Measurements from ENCODE around the gene E2F3. TPM values are rescaled to one million over a fixed set of nuclear protein-coding genes. Genes with fewer than 3 reads are reported as not detected.

E2F3 gene
- total RNA-seq, 1 donor from 2014 or later: 3.1 TPM

GRCh38 chr6:20441236-20441635 lies 39.6 kb downstream of the E2F3 start:
- H3K4me1 ChIP-seq (ENCODE audit: control insufficient read depth in 3 of 3, insufficient read depth in 3 of 3, low read length in 3 of 3): peaks cover 4 to 6% (median 4%) of the 10 kb centered on the region in 3 donors
- no peaks in the 10 kb centered on the region for H3K36me3 ChIP-seq (ENCODE audit: control insufficient read depth in 3 of 3, insufficient read depth in 3 of 3, low read length in 3 of 3)
- H3K9ac ChIP-seq (ENCODE audit: low read depth in 1 of 3, low read length in 3 of 3): no peak overlapping the region
- no peak overlapping the region for H3K27ac ChIP-seq (ENCODE audit: low read depth, low read length)
- H3K9me3 ChIP-seq (ENCODE audit: control insufficient read depth in 3 of 3, low read length in 3 of 3): no peaks in the 10 kb centered on the region
- H3K27me3 ChIP-seq (ENCODE audit: control insufficient read depth in 3 of 3, insufficient read depth in 3 of 3, low read length in 3 of 3): no peaks in the 10 kb centered on the region
- no peak overlapping the region for H3K4me3 ChIP-seq (ENCODE audit: low read length in 3 of 3)

- no peak overlapping the region for H3K27ac ChIP-seq (ENCODE audit: low read depth, low read length)
- H3K36me3 ChIP-seq (ENCODE audit: control insufficient read depth in 3 of 3, insufficient read depth in 3 of 3, low read length in 3 of 3): no peaks in the 10 kb centered on the region
- no peaks in the 10 kb centered on the region for H3K27me3 ChIP-seq (ENCODE audit: control insufficient read depth in 3 of 3, insufficient read depth in 3 of 3, low read length in 3 of 3)
These were observed 40.2 kb downstream of the E2F3 start for GRCh38 chr6:20441921-20442320.

GRCh38 chr6:20444786-20445271 lies 43.1 kb downstream of the E2F3 start:
- Histone ChIP-seq H3K9me3 (ENCODE audit: control insufficient read depth in 3 of 3, low read length in 3 of 3) (no peaks in the 10 kb centered on the region), H3K27ac (ENCODE audit: low read depth, low read length) (no peak overlapping the region), H3K4me1 (ENCODE audit: control insufficient read depth in 3 of 3, insufficient read depth in 3 of 3, low read length in 3 of 3) (peaks cover 6 to 8% (median 8%) of the 10 kb centered on the region in 3 donors), H3K27me3 (ENCODE audit: control insufficient read depth in 3 of 3, insufficient read depth in 3 of 3, low read length in 3 of 3) (no peaks in the 10 kb centered on the region), H3K36me3 (ENCODE audit: control insufficient read depth in 3 of 3, insufficient read depth in 3 of 3, low read length in 3 of 3) (no peaks in the 10 kb centered on the region), H3K4me3 (ENCODE audit: low read length in 3 of 3) (no peak overlapping the region), H3K9ac (ENCODE audit: low read depth in 1 of 3, low read length in 3 of 3) (no peak overlapping the region)

More at GRCh38 chr6:20441921-20442320, 40.2 kb downstream of the E2F3 start:
- Histone ChIP-seq H3K9me3 (ENCODE audit: control insufficient read depth in 3 of 3, low read length in 3 of 3) (no peaks in the 10 kb centered on the region), H3K9ac (ENCODE audit: low read depth in 1 of 3, low read length in 3 of 3) (no peak overlapping the region), H3K4me1 (ENCODE audit: control insufficient read depth in 3 of 3, insufficient read depth in 3 of 3, low read length in 3 of 3) (peaks cover 4 to 6% (median 5%) of the 10 kb centered on the region in 3 donors), H3K4me3 (ENCODE audit: low read length in 3 of 3) (no peak overlapping the region)

- no peak overlapping the region for H3K4me3 ChIP-seq (ENCODE audit: low read length in 3 of 3)
- H3K27me3 ChIP-seq (ENCODE audit: control insufficient read depth in 3 of 3, insufficient read depth in 3 of 3, low read length in 3 of 3): no peaks in the 10 kb centered on the region
- H3K4me1 ChIP-seq (ENCODE audit: control insufficient read depth in 3 of 3, insufficient read depth in 3 of 3, low read length in 3 of 3): peaks cover 3 to 8% (median 5%) of the 10 kb centered on the region in 3 donors
- no peak overlapping the region for H3K27ac ChIP-seq (ENCODE audit: low read depth, low read length)
- no peak overlapping the region for H3K9ac ChIP-seq (ENCODE audit: low read depth in 1 of 3, low read length in 3 of 3)
- H3K9me3 ChIP-seq (ENCODE audit: control insufficient read depth in 3 of 3, low read length in 3 of 3): no peaks in the 10 kb centered on the region
- H3K36me3 ChIP-seq (ENCODE audit: control insufficient read depth in 3 of 3, insufficient read depth in 3 of 3, low read length in 3 of 3): no peaks in the 10 kb centered on the region
These were observed 45.5 kb downstream of the E2F3 start for GRCh38 chr6:20447157-20447556.

GRCh38 chr6:20447581-20448132 lies 46.0 kb downstream of the E2F3 start:
- Histone ChIP-seq H3K9ac (ENCODE audit: low read depth in 1 of 3, low read length in 3 of 3) (no peak overlapping the region), H3K36me3 (ENCODE audit: control insufficient read depth in 3 of 3, insufficient read depth in 3 of 3, low read length in 3 of 3) (no peaks in the 10 kb centered on the region), H3K4me3 (ENCODE audit: low read length in 3 of 3) (no peak overlapping the region), H3K9me3 (ENCODE audit: control insufficient read depth in 3 of 3, low read length in 3 of 3) (no peaks in the 10 kb centered on the region), H3K4me1 (ENCODE audit: control insufficient read depth in 3 of 3, insufficient read depth in 3 of 3, low read length in 3 of 3) (peaks cover 3 to 8% (median 5%) of the 10 kb centered on the region in 3 donors), H3K27me3 (ENCODE audit: control insufficient read depth in 3 of 3, insufficient read depth in 3 of 3, low read length in 3 of 3) (no peaks in the 10 kb centered on the region), H3K27ac (ENCODE audit: low read depth, low read length) (no peak overlapping the region)

- Histone ChIP-seq H3K9me3 (ENCODE audit: control insufficient read depth in 3 of 3, low read length in 3 of 3) (no peaks in the 10 kb centered on the region), H3K27me3 (ENCODE audit: control insufficient read depth in 3 of 3, insufficient read depth in 3 of 3, low read length in 3 of 3) (no peaks in the 10 kb centered on the region), H3K36me3 (ENCODE audit: control insufficient read depth in 3 of 3, insufficient read depth in 3 of 3, low read length in 3 of 3) (no peaks in the 10 kb centered on the region), H3K9ac (ENCODE audit: low read depth in 1 of 3, low read length in 3 of 3) (no peak overlapping the region), H3K4me3 (ENCODE audit: low read length in 3 of 3) (no peak overlapping the region), H3K4me1 (ENCODE audit: control insufficient read depth in 3 of 3, insufficient read depth in 3 of 3, low read length in 3 of 3) (peaks cover 3 to 8% (median 5%) of the 10 kb centered on the region in 3 donors), H3K27ac (ENCODE audit: low read depth, low read length) (no peak overlapping the region)
These were observed 47.1 kb downstream of the E2F3 start for GRCh38 chr6:20448828-20449227.

- Histone ChIP-seq H3K9me3 (ENCODE audit: control insufficient read depth in 3 of 3, low read length in 3 of 3) (no peaks in the 10 kb centered on the region), H3K9ac (ENCODE audit: low read depth in 1 of 3, low read length in 3 of 3) (no peak overlapping the region), H3K4me1 (ENCODE audit: control insufficient read depth in 3 of 3, insufficient read depth in 3 of 3, low read length in 3 of 3) (peaks cover 0 to 5% (median 0%) of the 10 kb centered on the region in 3 donors), H3K36me3 (ENCODE audit: control insufficient read depth in 3 of 3, insufficient read depth in 3 of 3, low read length in 3 of 3) (no peaks in the 10 kb centered on the region), H3K4me3 (ENCODE audit: low read length in 3 of 3) (no peak overlapping the region), H3K27ac (ENCODE audit: low read depth, low read length) (no peak overlapping the region), H3K27me3 (ENCODE audit: control insufficient read depth in 3 of 3, insufficient read depth in 3 of 3, low read length in 3 of 3) (no peaks in the 10 kb centered on the region)
These were observed 52.6 kb downstream of the E2F3 start for GRCh38 chr6:20454204-20454824.

GRCh38 chr6:20455251-20455940 lies 53.7 kb downstream of the E2F3 start:
- H3K9ac ChIP-seq (ENCODE audit: low read depth in 1 of 3, low read length in 3 of 3): no peak overlapping the region
- H3K9me3 ChIP-seq (ENCODE audit: control insufficient read depth in 3 of 3, low read length in 3 of 3): no peaks in the 10 kb centered on the region
- peaks cover 0 to 5% (median 0%) of the 10 kb centered on the region in 3 donors for H3K4me1 ChIP-seq (ENCODE audit: control insufficient read depth in 3 of 3, insufficient read depth in 3 of 3, low read length in 3 of 3)
- H3K4me3 ChIP-seq (ENCODE audit: low read length in 3 of 3): no peak overlapping the region
- no peaks in the 10 kb centered on the region for H3K36me3 ChIP-seq (ENCODE audit: control insufficient read depth in 3 of 3, insufficient read depth in 3 of 3, low read length in 3 of 3)
- no peak overlapping the region for H3K27ac ChIP-seq (ENCODE audit: low read depth, low read length)
- H3K27me3 ChIP-seq (ENCODE audit: control insufficient read depth in 3 of 3, insufficient read depth in 3 of 3, low read length in 3 of 3): no peaks in the 10 kb centered on the region

GRCh38 chr6:20458027-20458894 lies 56.6 kb downstream of the E2F3 start:
- Histone ChIP-seq H3K4me3 (ENCODE audit: low read length in 3 of 3) (no peak overlapping the region), H3K36me3 (ENCODE audit: control insufficient read depth in 3 of 3, insufficient read depth in 3 of 3, low read length in 3 of 3) (no peaks in the 10 kb centered on the region), H3K9me3 (ENCODE audit: control insufficient read depth in 3 of 3, low read length in 3 of 3) (no peaks in the 10 kb centered on the region), H3K9ac (ENCODE audit: low read depth in 1 of 3, low read length in 3 of 3) (no peak overlapping the region), H3K27me3 (ENCODE audit: control insufficient read depth in 3 of 3, insufficient read depth in 3 of 3, low read length in 3 of 3) (no peaks in the 10 kb centered on the region), H3K27ac (ENCODE audit: low read depth, low read length) (no peak overlapping the region), H3K4me1 (ENCODE audit: control insufficient read depth in 3 of 3, insufficient read depth in 3 of 3, low read length in 3 of 3) (peaks cover 0 to 5% (median 0%) of the 10 kb centered on the region in 3 donors)

All from skeletal muscle tissue (tissue), 4 donors.